ENCODE results near the gene ZNF737.

The ZNF737 gene

GRCh38 chr19:20513189-20513904 is 52.2 kb downstream of the ZNF737 start:
- no peak for DNase-seq (ENCODE audit: low spot score)
- in situ Hi-C loops (cut with MboI; ENCODE audit: low pct_unique_long_range_greater_than_20kb, low sequenced_read_pairs, unreplicated experiment) = no loop called here
- TF ChIP-seq CTCF (IDR thresholded peaks at IDR 0.05; ENCODE audit: extremely low read depth, insufficient read depth, missing control alignments) = no peak

GRCh38 chr19:20503476-20503875 is 62.1 kb downstream of the ZNF737 start:
- no peak for TF ChIP-seq CTCF (IDR thresholded peaks at IDR 0.05; ENCODE audit: extremely low read depth, insufficient read depth, missing control alignments)
- no peak for DNase-seq (ENCODE audit: low spot score)
- in situ Hi-C loops (cut with MboI; ENCODE audit: low pct_unique_long_range_greater_than_20kb, low sequenced_read_pairs, unreplicated experiment) = no loop called here

Data from GM13977 (cell line).